ENCODE results near the gene PFKFB4. TPM values are rescaled to one million over a fixed set of nuclear protein-coding genes. Genes with fewer than 3 reads are reported as not detected.
A peak's percentile ranks its signal among the peaks of the same experiment; 100 is the strongest.

PFKFB4 gene
- total RNA-seq, 2 experiments from 2014 or later = 0.98 to 2.5 TPM

DNA sequence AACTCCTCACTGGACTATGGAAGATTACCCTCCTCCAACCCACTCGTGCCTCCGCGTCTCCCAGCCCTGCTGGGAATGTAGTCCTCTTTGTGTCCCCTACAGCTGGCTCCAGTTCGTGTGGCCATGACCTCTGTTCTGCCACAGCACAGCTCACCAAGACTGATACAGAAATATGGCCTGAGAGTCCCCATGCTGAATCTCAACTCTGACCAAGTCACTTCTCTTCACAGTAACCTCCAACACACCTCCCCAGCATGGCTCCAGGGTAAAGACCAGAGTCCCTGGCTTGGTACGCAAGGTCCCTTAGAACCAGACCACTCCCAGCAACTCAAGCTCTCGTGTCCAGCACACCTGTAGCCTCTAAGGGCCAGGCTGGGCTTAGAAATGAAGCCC lies 40.8 kb upstream of the PFKFB4 start:
- intact Hi-C loops (cut with DNase I, micrococcal nuclease) = no loop called here
- no peak overlapping the region for H3K27ac ChIP-seq (ENCODE audit: low read depth in 1 of 2, low read length in 2 of 2)
- Mint-ChIP-seq H3K4me3 (no peak overlapping the region), H3K4me1 (ENCODE audit: low read depth) (peaks cover 6% of the 10 kb centered on the region), H3K9me3 (no peaks in the 10 kb centered on the region), H3K36me3 (ENCODE audit: low read depth) (peaks cover 53% of the 10 kb centered on the region), H3K27ac (no peak overlapping the region), H3K27me3 (peaks cover 31% of the 10 kb centered on the region)
- H3K9me3 ChIP-seq (ENCODE audit: control insufficient read depth in 1 of 2, insufficient read depth in 1 of 2, low read length in 2 of 2) = peaks cover 0 to 4% of the 10 kb centered on the region in 2 experiments
- ATAC-seq (ENCODE audit: poor library complexity) = peak; percentile 23
- POLR2A ChIA-PET = no interaction called here
- TF ChIP-seq, protein P1, sequence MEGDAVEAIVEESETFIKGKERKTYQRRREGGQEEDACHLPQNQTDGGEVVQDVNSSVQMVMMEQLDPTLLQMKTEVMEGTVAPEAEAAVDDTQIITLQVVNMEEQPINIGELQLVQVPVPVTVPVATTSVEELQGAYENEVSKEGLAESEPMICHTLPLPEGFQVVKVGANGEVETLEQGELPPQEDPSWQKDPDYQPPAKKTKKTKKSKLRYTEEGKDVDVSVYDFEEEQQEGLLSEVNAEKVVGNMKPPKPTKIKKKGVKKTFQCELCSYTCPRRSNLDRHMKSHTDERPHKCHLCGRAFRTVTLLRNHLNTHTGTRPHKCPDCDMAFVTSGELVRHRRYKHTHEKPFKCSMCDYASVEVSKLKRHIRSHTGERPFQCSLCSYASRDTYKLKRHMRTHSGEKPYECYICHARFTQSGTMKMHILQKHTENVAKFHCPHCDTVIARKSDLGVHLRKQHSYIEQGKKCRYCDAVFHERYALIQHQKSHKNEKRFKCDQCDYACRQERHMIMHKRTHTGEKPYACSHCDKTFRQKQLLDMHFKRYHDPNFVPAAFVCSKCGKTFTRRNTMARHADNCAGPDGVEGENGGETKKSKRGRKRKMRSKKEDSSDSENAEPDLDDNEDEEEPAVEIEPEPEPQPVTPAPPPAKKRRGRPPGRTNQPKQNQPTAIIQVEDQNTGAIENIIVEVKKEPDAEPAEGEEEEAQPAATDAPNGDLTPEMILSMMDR (IDR thresholded peaks at IDR 0.05) = no peak
- H3K36me3 ChIP-seq (ENCODE audit: insufficient read depth, low read length) = peaks cover 42% of the 10 kb centered on the region
- peaks cover 8% of the 10 kb centered on the region for H3K4me1 ChIP-seq (ENCODE audit: insufficient read depth, low read length)
- no peak overlapping the region for H3K4me3 ChIP-seq (ENCODE audit: low read length)
- H3K27me3 ChIP-seq (ENCODE audit: control insufficient read depth in 1 of 2, insufficient read depth in 2 of 2, low read length in 2 of 2) = peaks cover 7 to 31% of the 10 kb centered on the region in 2 experiments
- no peak for DNase-seq
- CTCF ChIA-PET = no interaction called here

DNA sequence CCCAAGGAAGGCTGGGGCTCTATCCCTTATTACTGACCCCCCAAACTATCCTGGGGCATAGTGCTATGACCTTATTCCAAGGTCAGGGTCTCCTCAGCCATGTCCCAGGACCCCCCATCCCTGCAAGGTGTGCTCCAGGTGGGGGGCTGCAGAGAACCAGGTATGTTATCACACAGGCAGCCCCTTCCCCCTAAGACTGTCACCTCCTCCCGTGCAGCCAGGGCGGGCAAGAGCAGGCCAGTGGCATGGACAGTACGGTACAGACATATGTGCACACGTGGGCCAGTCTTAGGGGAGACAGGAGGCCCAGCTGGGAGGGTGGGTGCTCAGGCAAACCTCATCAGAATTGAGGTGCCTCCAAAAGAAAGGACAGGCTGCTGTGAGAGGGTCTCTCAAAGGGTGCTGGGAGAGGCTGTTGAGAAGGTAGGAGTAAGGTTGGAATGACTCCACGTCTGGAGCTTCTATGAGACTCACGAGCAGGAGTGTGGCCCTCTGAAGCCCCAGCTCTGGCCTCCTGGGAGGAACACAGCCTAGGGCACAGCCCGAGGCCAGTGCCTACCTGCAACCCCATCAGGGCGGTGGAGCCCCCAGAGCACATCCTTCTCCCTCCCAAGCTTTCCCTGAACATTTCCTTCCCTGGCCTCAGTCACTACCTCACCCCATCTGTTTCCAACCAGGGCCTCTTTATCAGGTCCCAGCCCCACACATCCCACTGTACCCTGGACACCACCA lies 40.2 kb upstream of the PFKFB4 start:
- DNase-seq (no peak), ATAC-seq (ENCODE audit: poor library complexity) (peak; percentile 9)
- TF ChIP-seq, protein P1 (IDR thresholded peaks at IDR 0.05) = no peak
- Histone ChIP-seq H3K9me3 (ENCODE audit: control insufficient read depth in 1 of 2, insufficient read depth in 1 of 2, low read length in 2 of 2) (peaks cover 0 to 4% of the 10 kb centered on the region in 2 experiments), H3K27me3 (ENCODE audit: control insufficient read depth in 1 of 2, insufficient read depth in 2 of 2, low read length in 2 of 2) (peaks cover 7 to 33% of the 10 kb centered on the region in 2 experiments), H3K4me3 (ENCODE audit: low read length) (no peak overlapping the region), H3K27ac (ENCODE audit: low read depth in 1 of 2, low read length in 2 of 2) (no peak overlapping the region), H3K4me1 (ENCODE audit: insufficient read depth, low read length) (peaks cover 8% of the 10 kb centered on the region), H3K36me3 (ENCODE audit: insufficient read depth, low read length) (peaks cover 38% of the 10 kb centered on the region)
- Mint-ChIP-seq H3K27ac (no peak overlapping the region), H3K4me3 (no peak overlapping the region), H3K27me3 (peaks cover 31% of the 10 kb centered on the region), H3K36me3 (ENCODE audit: low read depth) (peaks cover 47% of the 10 kb centered on the region), H3K9me3 (no peaks in the 10 kb centered on the region), H3K4me1 (ENCODE audit: low read depth) (peaks cover 6% of the 10 kb centered on the region)
- CTCF ChIA-PET = no interaction called here
- intact Hi-C loops (cut with DNase I, micrococcal nuclease) = no loop called here
- POLR2A ChIA-PET = no interaction called here

DNA sequence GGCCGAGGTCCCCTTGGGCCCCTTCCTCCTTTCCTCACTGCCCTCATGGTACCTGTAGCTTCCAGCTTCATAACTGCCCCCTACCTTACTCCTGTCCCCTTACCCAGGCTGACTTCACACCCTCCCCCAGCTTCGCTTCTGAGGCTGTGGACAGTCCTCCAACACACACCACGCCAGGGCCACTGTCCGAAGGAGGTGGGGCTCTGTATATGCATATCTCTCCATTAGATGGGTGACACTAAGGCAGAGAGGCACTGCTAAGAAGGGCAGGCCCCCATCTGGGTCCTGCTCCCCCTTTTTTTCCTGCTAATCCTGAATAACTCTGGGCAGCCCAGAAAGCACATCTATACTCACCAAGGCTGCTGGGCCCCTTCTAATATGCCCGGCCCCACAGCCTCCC lies 39.6 kb upstream of the PFKFB4 start:
- H3K36me3 ChIP-seq (ENCODE audit: insufficient read depth, low read length) = peaks cover 32% of the 10 kb centered on the region
- TF ChIP-seq, protein P1 (IDR thresholded peaks at IDR 0.05) = no peak
- H3K27ac Mint-ChIP-seq = no peak overlapping the region
- ATAC-seq (ENCODE audit: poor library complexity) = no peak
- H3K27me3 Mint-ChIP-seq = peaks cover 34% of the 10 kb centered on the region
- H3K9me3 ChIP-seq (ENCODE audit: control insufficient read depth in 1 of 2, insufficient read depth in 1 of 2, low read length in 2 of 2) = peaks cover 0 to 4% of the 10 kb centered on the region in 2 experiments
- intact Hi-C loops (cut with DNase I, micrococcal nuclease) = no loop called here
- no peaks in the 10 kb centered on the region for H3K9me3 Mint-ChIP-seq
- POLR2A ChIA-PET = no interaction called here
- no peak overlapping the region for H3K27ac ChIP-seq (ENCODE audit: low read depth in 1 of 2, low read length in 2 of 2)
- peaks cover 8% of the 10 kb centered on the region for H3K4me1 ChIP-seq (ENCODE audit: insufficient read depth, low read length)
- no peak overlapping the region for H3K4me3 ChIP-seq (ENCODE audit: low read length)
- no peak overlapping the region for H3K4me3 Mint-ChIP-seq
- peaks cover 40% of the 10 kb centered on the region for H3K36me3 Mint-ChIP-seq (ENCODE audit: low read depth)
- H3K4me1 Mint-ChIP-seq (ENCODE audit: low read depth) = peaks cover 6% of the 10 kb centered on the region
- CTCF ChIA-PET = no interaction called here
- no peak for DNase-seq
- H3K27me3 ChIP-seq (ENCODE audit: control insufficient read depth in 1 of 2, insufficient read depth in 2 of 2, low read length in 2 of 2) = peaks cover 9 to 33% of the 10 kb centered on the region in 2 experiments
